ENCODE measurements around the gene RNASEL.
"Not testable (repeated sequence)": the region's sequence is repeated elsewhere in the genome, so short reads cannot be mapped to it uniquely, and the experiment has no call there.

DNA sequence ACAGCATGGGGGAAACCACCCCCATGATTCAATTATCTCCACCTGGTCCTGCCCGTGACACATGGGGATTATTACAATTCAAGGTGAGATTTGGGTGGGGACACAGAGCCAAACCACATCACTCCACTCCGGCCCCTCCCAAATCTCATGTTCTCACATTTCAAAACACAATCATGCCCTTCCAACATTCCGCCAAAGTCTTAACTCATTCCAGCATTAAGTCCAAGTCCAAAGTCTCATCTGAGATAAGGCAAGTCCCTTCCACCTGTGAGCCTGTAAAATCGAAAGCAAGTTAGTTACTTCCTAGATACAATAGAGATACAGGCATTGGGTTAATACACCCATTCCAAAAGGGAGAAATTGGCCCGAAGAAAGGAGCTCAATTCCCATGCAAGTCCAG, 60.9 kb downstream of the RNASEL start:
- TF ChIP-seq ZNF335 (tag by site-specific recombination; conservative IDR thresholded peaks at IDR 0.05); ZSCAN18 (tag by site-specific recombination; IDR thresholded peaks at IDR 0.05); HOXA7 (CRISPR knock-in tag; IDR thresholded peaks at IDR 0.05; ENCODE audit: borderline replicate concordance); ZNF530 (tag by site-specific recombination; IDR thresholded peaks at IDR 0.05; ENCODE audit: low read depth); ZFHX2 (tag by site-specific recombination; conservative IDR thresholded peaks at IDR 0.05): not testable (repeated sequence)
- TF ChIP-seq, protein P1, sequence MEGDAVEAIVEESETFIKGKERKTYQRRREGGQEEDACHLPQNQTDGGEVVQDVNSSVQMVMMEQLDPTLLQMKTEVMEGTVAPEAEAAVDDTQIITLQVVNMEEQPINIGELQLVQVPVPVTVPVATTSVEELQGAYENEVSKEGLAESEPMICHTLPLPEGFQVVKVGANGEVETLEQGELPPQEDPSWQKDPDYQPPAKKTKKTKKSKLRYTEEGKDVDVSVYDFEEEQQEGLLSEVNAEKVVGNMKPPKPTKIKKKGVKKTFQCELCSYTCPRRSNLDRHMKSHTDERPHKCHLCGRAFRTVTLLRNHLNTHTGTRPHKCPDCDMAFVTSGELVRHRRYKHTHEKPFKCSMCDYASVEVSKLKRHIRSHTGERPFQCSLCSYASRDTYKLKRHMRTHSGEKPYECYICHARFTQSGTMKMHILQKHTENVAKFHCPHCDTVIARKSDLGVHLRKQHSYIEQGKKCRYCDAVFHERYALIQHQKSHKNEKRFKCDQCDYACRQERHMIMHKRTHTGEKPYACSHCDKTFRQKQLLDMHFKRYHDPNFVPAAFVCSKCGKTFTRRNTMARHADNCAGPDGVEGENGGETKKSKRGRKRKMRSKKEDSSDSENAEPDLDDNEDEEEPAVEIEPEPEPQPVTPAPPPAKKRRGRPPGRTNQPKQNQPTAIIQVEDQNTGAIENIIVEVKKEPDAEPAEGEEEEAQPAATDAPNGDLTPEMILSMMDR (tag by site-specific recombination; IDR thresholded peaks at IDR 0.05), result not testable (repeated sequence)

Measured in HEK293 (cell line).